Adipocyte (in vitro differentiated cells): ENCODE results near the gene PRMT5.

Source experiments
- DNase-seq: peaks from one replicate; pipeline ENCODE4 v3.0.0-alpha.2; 2015; ENCODE audit warnings: low read depth
- H3K27me3 ChIP-seq: replicated peaks from 2 replicates; pipeline ENCODE4 v1.7.0; 2013; ENCODE audit warnings: mild to moderate bottlenecking, low read length, moderate library complexity; ENCODE audit not compliant: control insufficient read depth, insufficient read depth
- H3K36me3 ChIP-seq: 2 replicates; pipeline ENCODE4 v1.7.0; 2013; ENCODE audit warnings: low read length, mild to moderate bottlenecking, moderate library complexity; ENCODE audit not compliant: control insufficient read depth, insufficient read depth, severe bottlenecking
- H3K4me1 ChIP-seq: 2 replicates; pipeline ENCODE4 v1.7.0; 2013; ENCODE audit warnings: mild to moderate bottlenecking, low read length, moderate library complexity; ENCODE audit not compliant: control insufficient read depth, insufficient read depth
- H3K4me3 ChIP-seq: 2 replicates; pipeline ENCODE4 v1.7.0; 2013; ENCODE audit warnings: mild to moderate bottlenecking, low read length, moderate library complexity
- H3K9ac ChIP-seq: 2 replicates; pipeline ENCODE4 v1.7.0; 2013; ENCODE audit warnings: mild to moderate bottlenecking, low read length, moderate library complexity
- H3K9me3 ChIP-seq: 2 replicates; pipeline ENCODE4 v1.7.0; 2013; ENCODE audit warnings: mild to moderate bottlenecking, low read length, moderate library complexity; ENCODE audit not compliant: control insufficient read depth

The PRMT5 gene

DNA sequence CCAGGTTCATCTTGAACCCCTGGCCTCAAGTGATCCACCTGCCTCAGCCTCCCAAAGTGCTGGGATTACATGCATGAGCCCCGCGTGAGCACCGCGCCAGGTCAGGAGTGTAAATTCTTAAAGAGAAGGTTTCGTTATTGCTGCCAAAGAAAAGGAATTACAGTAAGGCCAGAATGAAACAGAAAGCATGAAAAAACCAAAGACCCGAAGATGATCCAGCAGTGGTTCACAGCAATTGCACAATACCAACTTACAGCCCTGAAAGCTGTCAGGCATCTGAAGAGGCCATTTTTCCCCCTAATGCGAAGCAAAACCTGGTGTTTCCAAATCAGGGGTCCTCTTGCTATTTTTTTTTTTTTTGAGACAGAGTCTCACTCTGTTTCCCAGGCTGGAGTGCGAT lies 20.6 kb downstream of the PRMT5 start:
- Histone ChIP-seq H3K9me3 (no peaks in the 10 kb centered on the region), H3K9ac (peak overlapping the region; percentile 50), H3K4me1 (peaks cover 18% of the 10 kb centered on the region), H3K4me3 (peak overlapping the region; percentile 31), H3K27me3 (no peaks in the 10 kb centered on the region), H3K36me3 (peaks cover 72% of the 10 kb centered on the region)
- peak; percentile 88 for DNase-seq

DNA sequence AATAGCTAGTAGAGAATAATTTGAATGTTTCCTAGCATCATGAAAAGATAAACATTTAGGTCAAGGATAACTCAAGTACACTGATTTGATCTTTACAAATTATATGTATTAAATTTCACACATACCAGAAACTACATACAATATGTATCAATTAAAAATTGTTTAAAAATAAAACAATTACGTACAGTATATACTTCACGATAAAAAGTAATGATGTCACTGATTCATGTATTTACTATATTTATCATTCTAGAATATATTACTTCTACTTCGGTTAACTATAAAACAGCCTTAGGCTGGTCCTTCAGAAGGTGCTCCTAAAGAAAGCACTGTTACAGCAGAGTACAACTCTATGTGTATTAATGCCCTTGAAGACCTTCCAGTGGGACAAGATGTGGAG lies 21.7 kb downstream of the PRMT5 start:
- Histone ChIP-seq H3K27me3 (no peaks in the 10 kb centered on the region), H3K4me3 (no peak overlapping the region), H3K4me1 (peaks cover 18% of the 10 kb centered on the region), H3K9ac (no peak overlapping the region), H3K36me3 (peaks cover 82% of the 10 kb centered on the region), H3K9me3 (no peaks in the 10 kb centered on the region)
- DNase-seq: no peak

DNA sequence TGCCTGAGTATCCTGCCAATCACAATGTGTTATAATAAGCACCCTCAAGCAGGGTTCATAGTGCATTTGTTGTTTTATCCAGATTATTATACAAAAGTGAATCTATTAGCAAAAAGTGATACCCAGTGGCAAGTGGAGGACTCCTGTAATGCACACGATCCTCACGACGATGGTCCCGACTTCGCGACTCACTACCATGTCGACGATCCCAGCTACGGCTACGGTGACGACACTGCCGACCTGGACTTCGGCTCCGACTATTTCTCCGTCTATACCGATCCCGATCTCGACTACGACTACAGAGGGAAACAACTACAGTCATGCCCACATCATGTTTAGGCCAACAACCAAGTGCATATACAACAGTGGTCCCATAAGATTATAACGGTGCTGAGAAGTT lies 23.1 kb downstream of the PRMT5 start:
- Histone ChIP-seq H3K9ac (no peak overlapping the region), H3K9me3 (no peaks in the 10 kb centered on the region), H3K27me3 (no peaks in the 10 kb centered on the region), H3K4me1 (peaks cover 18% of the 10 kb centered on the region), H3K36me3 (peaks cover 84% of the 10 kb centered on the region), H3K4me3 (no peak overlapping the region)
- DNase-seq: no peak

DNA sequence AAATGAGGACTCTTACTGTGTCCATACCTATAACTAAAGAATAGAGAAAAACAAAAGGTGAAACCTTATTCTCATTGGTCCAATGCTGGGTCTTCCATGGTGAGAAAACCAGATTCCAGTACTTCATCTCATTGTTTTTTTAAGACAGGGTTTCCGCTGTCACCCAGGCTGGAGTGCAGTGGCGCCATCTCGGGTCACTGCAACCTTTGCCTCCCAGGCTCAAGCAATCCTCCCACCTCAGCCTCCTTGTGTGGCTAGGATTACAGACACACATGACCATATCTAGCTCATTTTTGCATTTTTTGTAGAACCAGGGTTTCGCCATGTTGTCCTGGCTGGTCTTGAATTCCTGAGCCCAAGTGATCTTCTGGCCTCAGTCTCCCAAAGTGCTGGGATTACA lies 23.5 kb downstream of the PRMT5 start:
- DNase-seq: no peak
- no peak overlapping the region for H3K4me3 ChIP-seq
- H3K4me1 ChIP-seq: peaks cover 18% of the 10 kb centered on the region
- H3K27me3 ChIP-seq: no peaks in the 10 kb centered on the region
- H3K9ac ChIP-seq: no peak overlapping the region
- H3K9me3 ChIP-seq: no peaks in the 10 kb centered on the region
- H3K36me3 ChIP-seq: peaks cover 84% of the 10 kb centered on the region

DNA sequence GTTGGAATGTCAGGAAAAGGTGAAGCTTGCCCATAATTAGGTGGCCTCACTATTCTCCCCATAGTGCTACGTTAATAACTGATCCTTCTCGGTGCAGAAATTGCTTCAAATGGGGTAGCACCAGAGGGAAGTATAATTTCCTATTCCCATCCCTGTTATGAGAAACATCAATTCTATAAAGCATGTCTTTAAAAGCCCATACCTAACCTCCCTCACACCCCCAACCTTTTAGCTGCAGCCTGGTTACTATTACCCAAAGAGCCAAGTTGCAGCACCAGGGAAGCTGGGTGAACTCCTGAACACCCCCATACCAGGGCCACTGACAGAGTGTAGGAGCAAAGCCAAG lies 25.5 kb downstream of the PRMT5 start:
- no peak overlapping the region for H3K9ac ChIP-seq
- H3K36me3 ChIP-seq: peaks cover 77% of the 10 kb centered on the region
- no peak for DNase-seq
- peaks cover 10% of the 10 kb centered on the region for H3K4me1 ChIP-seq
- no peaks in the 10 kb centered on the region for H3K27me3 ChIP-seq
- H3K9me3 ChIP-seq: no peaks in the 10 kb centered on the region
- H3K4me3 ChIP-seq: no peak overlapping the region

DNA sequence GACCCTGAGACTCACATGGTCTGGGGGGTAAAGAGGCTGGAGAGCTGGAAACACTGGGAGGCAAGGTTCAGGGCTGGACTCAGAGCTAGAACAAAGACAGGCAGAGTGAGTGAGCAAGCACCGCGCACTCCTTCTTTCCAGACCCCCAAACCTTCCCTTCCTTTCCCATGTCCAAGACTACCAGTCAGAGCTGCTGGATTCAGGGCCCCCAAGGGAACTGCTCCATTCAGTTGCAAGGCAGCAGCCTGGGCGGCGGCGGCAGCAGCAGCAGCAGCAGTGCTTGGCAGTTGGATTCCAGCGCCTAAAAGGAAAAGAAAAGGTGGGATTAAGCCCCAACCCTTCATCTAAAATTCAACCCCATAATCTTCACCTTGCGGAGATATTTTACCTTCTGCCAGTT lies 27.4 kb downstream of the PRMT5 start:
- no peaks in the 10 kb centered on the region for H3K27me3 ChIP-seq
- H3K9ac ChIP-seq: no peak overlapping the region
- no peak overlapping the region for H3K4me3 ChIP-seq
- H3K4me1 ChIP-seq: peaks cover 10% of the 10 kb centered on the region
- no peaks in the 10 kb centered on the region for H3K9me3 ChIP-seq
- DNase-seq: no peak
- H3K36me3 ChIP-seq: peaks cover 62% of the 10 kb centered on the region

DNA sequence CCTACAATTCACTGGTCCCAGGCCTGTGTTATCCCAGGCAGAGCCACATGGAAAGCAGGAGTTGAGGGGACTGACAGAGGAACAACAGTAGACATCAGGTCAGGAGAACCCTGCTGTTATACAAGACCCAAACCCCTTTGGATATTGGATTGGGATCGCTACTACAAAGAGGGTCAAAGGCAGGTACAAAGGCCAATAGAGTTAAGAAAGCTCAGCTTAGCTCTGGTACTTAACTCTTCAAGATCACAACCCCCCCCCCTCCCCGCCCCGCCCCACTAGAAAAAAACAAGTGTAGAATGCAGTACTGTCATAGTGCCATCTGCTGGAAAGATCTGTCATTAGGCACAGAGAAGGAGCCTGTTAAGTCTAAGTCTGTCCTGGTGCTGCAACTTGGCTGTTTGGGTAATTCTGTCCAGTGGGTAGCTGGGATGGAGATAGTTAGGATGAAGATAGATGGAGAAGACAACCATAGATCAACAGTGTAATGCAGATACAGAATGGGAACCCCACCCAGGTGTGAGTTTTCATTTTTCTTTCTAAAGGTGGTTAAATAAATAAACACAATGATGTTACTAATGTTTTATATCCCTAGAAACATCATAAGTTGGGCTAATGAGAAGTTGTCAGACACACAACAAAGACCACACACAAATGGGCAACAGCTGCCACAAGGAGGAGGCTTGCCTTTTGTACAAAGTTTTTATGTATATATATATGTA lies 28.9 kb downstream of the PRMT5 start:
- no peak overlapping the region for H3K9ac ChIP-seq
- H3K9me3 ChIP-seq: no peaks in the 10 kb centered on the region
- H3K4me1 ChIP-seq: peaks cover 10% of the 10 kb centered on the region
- peaks cover 47% of the 10 kb centered on the region for H3K36me3 ChIP-seq
- no peak overlapping the region for H3K4me3 ChIP-seq
- H3K27me3 ChIP-seq: no peaks in the 10 kb centered on the region
- DNase-seq: peak; percentile 85

DNA sequence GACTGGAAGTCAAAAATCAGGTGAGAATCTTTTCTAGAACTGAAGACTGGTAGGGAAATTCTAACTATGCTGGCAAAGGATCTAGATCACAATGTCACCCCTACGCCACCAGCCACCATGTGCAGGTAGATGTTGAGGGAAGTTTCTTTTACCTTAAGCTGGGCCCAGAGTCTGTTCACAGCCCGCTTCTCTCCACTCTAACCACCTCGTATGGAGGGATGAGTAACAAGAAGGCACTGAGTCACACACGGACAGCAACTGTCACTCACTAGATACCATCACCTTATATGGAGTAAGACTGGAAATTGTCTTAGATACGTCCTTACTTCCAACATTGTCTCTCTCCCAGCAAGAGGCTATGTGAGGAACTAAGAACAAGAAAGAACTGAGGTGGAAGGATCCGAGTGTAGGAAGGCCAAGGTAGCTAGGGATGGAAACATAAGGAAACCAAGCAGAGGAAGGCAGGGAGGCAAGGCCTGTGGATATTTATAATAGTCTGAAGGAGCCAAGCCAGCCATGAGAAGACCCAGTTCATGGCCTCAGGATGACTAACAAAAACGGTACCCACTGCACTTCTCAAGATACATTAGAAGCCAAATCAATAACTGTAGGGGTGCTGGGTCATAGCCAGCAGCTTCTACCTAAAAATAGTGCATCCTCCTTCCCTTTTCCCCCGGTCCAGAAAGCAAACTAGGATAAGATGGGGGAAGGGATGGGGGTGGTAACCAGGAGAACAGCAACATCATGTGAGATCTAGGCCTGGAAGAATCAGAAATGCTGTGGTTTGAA lies 30.7 kb downstream of the PRMT5 start:
- H3K36me3 ChIP-seq: peaks cover 29% of the 10 kb centered on the region
- no peaks in the 10 kb centered on the region for H3K27me3 ChIP-seq
- H3K9me3 ChIP-seq: no peaks in the 10 kb centered on the region
- DNase-seq: peak; percentile 55
- H3K4me1 ChIP-seq: peaks cover 10% of the 10 kb centered on the region
- no peak overlapping the region for H3K9ac ChIP-seq
- no peak overlapping the region for H3K4me3 ChIP-seq

DNA sequence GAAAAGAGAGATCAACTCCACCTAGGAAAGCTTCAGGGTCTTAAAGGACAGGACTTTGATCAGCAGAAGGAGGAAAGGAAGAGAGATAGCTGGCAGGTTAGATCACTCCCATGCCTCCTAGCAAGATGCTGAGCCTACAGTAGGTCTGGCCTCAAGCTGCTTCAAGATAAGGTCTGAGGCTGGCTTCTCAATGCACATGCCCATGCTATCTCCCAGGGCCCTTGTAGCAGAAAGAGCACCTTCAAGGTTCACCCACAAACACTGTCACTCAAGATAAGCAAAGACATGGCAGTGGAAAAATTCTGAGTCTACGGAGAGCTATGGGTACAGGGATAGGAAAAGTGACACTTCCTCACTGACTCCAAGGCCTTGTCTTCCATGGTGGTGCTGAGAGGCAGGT lies 31.8 kb downstream of the PRMT5 start:
- Histone ChIP-seq H3K9me3 (no peaks in the 10 kb centered on the region), H3K36me3 (peaks cover 20% of the 10 kb centered on the region), H3K4me3 (no peak overlapping the region), H3K4me1 (peaks cover 10% of the 10 kb centered on the region), H3K27me3 (no peaks in the 10 kb centered on the region), H3K9ac (no peak overlapping the region)
- no peak for DNase-seq

DNA sequence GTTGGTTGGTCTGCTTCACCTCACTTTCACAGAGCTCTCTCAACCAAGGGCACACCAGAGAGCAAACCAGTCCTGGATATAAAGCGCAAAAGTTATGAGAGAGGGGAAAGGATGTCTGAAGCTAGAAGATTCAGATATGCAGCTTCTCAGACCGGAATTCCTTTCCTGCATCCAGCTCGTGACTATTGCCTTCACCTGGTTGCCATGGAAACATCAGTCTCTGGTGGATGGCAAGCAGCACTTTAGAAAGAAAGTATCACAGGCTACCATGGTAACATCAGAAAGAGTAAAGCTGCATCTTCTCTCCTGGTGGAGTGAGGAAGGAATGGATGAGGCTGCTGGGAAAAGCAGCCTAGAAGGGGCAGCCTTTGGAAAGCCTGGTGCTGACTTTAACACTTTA lies 32.4 kb downstream of the PRMT5 start:
- Histone ChIP-seq H3K27me3 (no peaks in the 10 kb centered on the region), H3K9me3 (no peaks in the 10 kb centered on the region), H3K4me1 (peaks cover 10% of the 10 kb centered on the region), H3K4me3 (no peak overlapping the region), H3K9ac (no peak overlapping the region), H3K36me3 (peaks cover 14% of the 10 kb centered on the region)
- DNase-seq: no peak

DNA sequence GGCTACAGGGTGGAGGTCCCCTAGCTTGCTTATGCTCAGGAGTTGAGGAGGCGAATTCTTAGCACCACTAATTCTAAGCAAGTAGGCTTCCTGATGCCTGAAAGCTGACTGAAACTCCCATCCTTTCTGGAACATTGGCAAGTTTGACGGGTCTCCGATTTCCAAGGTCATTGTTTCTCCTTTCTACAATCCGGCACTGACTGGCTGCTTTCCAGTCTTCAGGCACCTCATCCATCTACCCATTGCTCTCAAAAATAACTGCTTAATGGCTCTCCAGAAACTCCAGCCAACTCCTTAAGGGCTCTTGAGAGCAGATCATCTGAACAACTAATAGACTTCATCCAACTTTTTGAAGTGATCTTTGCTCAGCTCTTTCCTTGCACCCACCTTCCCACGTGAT lies 32.8 kb downstream of the PRMT5 start:
- no peak for DNase-seq
- Histone ChIP-seq H3K4me1 (peaks cover 10% of the 10 kb centered on the region), H3K9me3 (no peaks in the 10 kb centered on the region), H3K9ac (no peak overlapping the region), H3K4me3 (no peak overlapping the region), H3K27me3 (no peaks in the 10 kb centered on the region), H3K36me3 (peaks cover 10% of the 10 kb centered on the region)
